Stimulated activated memory B cell treated with anti-CD40 and anti-IgM and Interleukin-4, amounts not matched to agents 10 μg/mL and 1 μg/mL and 100 μg/mL, for 72 hours (primary cell): ENCODE data around the gene HDAC4.

Experiments
- ATAC-seq: fragments of 150-1000 bp; cut with Tn5 transposase; 2 replicates; pipeline ENCODE4 v1.10.0; 2021
- H3K27ac Mint-ChIP-seq: one replicate; pipeline ENCODE4 v1.8.0; 2022; ENCODE audit warnings: mild to moderate bottlenecking, mixed read lengths
- H3K27me3 Mint-ChIP-seq: one replicate; pipeline ENCODE4 v1.8.0; 2022; ENCODE audit warnings: mixed read lengths
- H3K36me3 Mint-ChIP-seq: one replicate; pipeline ENCODE4 v1.8.0; 2022; ENCODE audit warnings: mixed read lengths
- H3K4me1 Mint-ChIP-seq: one replicate; pipeline ENCODE4 v1.8.0; 2022; ENCODE audit warnings: mixed read lengths
- H3K4me3 Mint-ChIP-seq: one replicate; pipeline ENCODE4 v1.8.0; 2022; ENCODE audit warnings: mild to moderate bottlenecking, moderate library complexity, mixed read lengths
- H3K9me3 Mint-ChIP-seq: one replicate; pipeline ENCODE4 v1.8.0; 2022; ENCODE audit warnings: mixed read lengths

HDAC4 gene

GRCh38 chr2:239304533-239305221 lies 96.1 kb downstream of the HDAC4 start:
- no peaks in the 10 kb centered on the region for H3K9me3 Mint-ChIP-seq
- ATAC-seq = no peak
- H3K27ac Mint-ChIP-seq = peak overlapping the region; percentile 34
- no peak overlapping the region for H3K4me3 Mint-ChIP-seq
- peaks cover 50% of the 10 kb centered on the region for H3K4me1 Mint-ChIP-seq
- peaks cover 11% of the 10 kb centered on the region for H3K36me3 Mint-ChIP-seq
- H3K27me3 Mint-ChIP-seq = peaks cover 9% of the 10 kb centered on the region

GRCh38 chr2:239303711-239304532 lies 96.9 kb downstream of the HDAC4 start:
- peaks cover 11% of the 10 kb centered on the region for H3K36me3 Mint-ChIP-seq
- no peaks in the 10 kb centered on the region for H3K9me3 Mint-ChIP-seq
- peak; percentile 63 for ATAC-seq
- peaks cover 9% of the 10 kb centered on the region for H3K27me3 Mint-ChIP-seq
- H3K4me1 Mint-ChIP-seq = peaks cover 50% of the 10 kb centered on the region
- peak overlapping the region; percentile 34 for H3K27ac Mint-ChIP-seq
- H3K4me3 Mint-ChIP-seq = peak overlapping the region; percentile 20

- Mint-ChIP-seq H3K4me1 (peaks cover 57% of the 10 kb centered on the region), H3K4me3 (peak overlapping the region; percentile 20), H3K36me3 (peaks cover 11% of the 10 kb centered on the region), H3K27me3 (peaks cover 9% of the 10 kb centered on the region), H3K9me3 (no peaks in the 10 kb centered on the region), H3K27ac (peak overlapping the region; percentile 34)
- ATAC-seq = peak; percentile 77
Observed at GRCh38 chr2:239302808-239303557, 97.8 kb downstream of the HDAC4 start.

- no peak overlapping the region for H3K4me3 Mint-ChIP-seq
- no peak overlapping the region for H3K27ac Mint-ChIP-seq
- H3K36me3 Mint-ChIP-seq = peaks cover 11% of the 10 kb centered on the region
- peaks cover 9% of the 10 kb centered on the region for H3K27me3 Mint-ChIP-seq
- peaks cover 64% of the 10 kb centered on the region for H3K4me1 Mint-ChIP-seq
- H3K9me3 Mint-ChIP-seq = no peaks in the 10 kb centered on the region
- no peak for ATAC-seq
Observed at GRCh38 chr2:239302083-239302807, 98.6 kb downstream of the HDAC4 start.

GRCh38 chr2:239300871-239301735 lies 99.7 kb downstream of the HDAC4 start:
- H3K4me3 Mint-ChIP-seq = no peak overlapping the region
- H3K4me1 Mint-ChIP-seq = peaks cover 67% of the 10 kb centered on the region

GRCh38 chr2:239300242-239300641 lies 100.6 kb downstream of the HDAC4 start:
- Mint-ChIP-seq H3K4me3 (no peak overlapping the region), H3K27ac (no peak overlapping the region), H3K27me3 (no peaks in the 10 kb centered on the region), H3K4me1 (peaks cover 71% of the 10 kb centered on the region), H3K36me3 (peaks cover 6% of the 10 kb centered on the region), H3K9me3 (no peaks in the 10 kb centered on the region)
- no peak for ATAC-seq

More at GRCh38 chr2:239300871-239301735, 99.7 kb downstream of the HDAC4 start:
- Mint-ChIP-seq H3K27me3 (peaks cover 4% of the 10 kb centered on the region), H3K9me3 (no peaks in the 10 kb centered on the region), H3K36me3 (peaks cover 9% of the 10 kb centered on the region), H3K27ac (no peak overlapping the region)
- ATAC-seq = no peak

GRCh38 chr2:239299218-239299939 lies 101.4 kb downstream of the HDAC4 start:
- no peak overlapping the region for H3K4me3 Mint-ChIP-seq
- peaks cover 68% of the 10 kb centered on the region for H3K4me1 Mint-ChIP-seq
- ATAC-seq = no peak
- no peaks in the 10 kb centered on the region for H3K27me3 Mint-ChIP-seq
- no peak overlapping the region for H3K27ac Mint-ChIP-seq
- H3K36me3 Mint-ChIP-seq = peaks cover 6% of the 10 kb centered on the region
- H3K9me3 Mint-ChIP-seq = no peaks in the 10 kb centered on the region

- Mint-ChIP-seq H3K27me3 (no peaks in the 10 kb centered on the region), H3K9me3 (no peaks in the 10 kb centered on the region), H3K27ac (no peak overlapping the region), H3K4me1 (peaks cover 65% of the 10 kb centered on the region), H3K36me3 (peaks cover 6% of the 10 kb centered on the region), H3K4me3 (no peak overlapping the region)
- ATAC-seq = no peak
Observed at GRCh38 chr2:239298116-239298804, 102.6 kb downstream of the HDAC4 start.

- H3K27ac Mint-ChIP-seq = no peak overlapping the region
- peaks cover 62% of the 10 kb centered on the region for H3K4me1 Mint-ChIP-seq
- no peak overlapping the region for H3K4me3 Mint-ChIP-seq
- H3K27me3 Mint-ChIP-seq = no peaks in the 10 kb centered on the region
- ATAC-seq = no peak
- peaks cover 6% of the 10 kb centered on the region for H3K36me3 Mint-ChIP-seq
- H3K9me3 Mint-ChIP-seq = no peaks in the 10 kb centered on the region
Observed at GRCh38 chr2:239297142-239298004, 103.4 kb downstream of the HDAC4 start.

GRCh38 chr2:239296020-239296932 lies 104.5 kb downstream of the HDAC4 start:
- ATAC-seq = no peak
- Mint-ChIP-seq H3K36me3 (peaks cover 2% of the 10 kb centered on the region), H3K4me3 (no peak overlapping the region), H3K9me3 (no peaks in the 10 kb centered on the region), H3K27me3 (no peaks in the 10 kb centered on the region), H3K4me1 (peaks cover 62% of the 10 kb centered on the region), H3K27ac (peak overlapping the region; percentile 30)

GRCh38 chr2:239295377-239296019 lies 105.3 kb downstream of the HDAC4 start:
- ATAC-seq = no peak
- Mint-ChIP-seq H3K4me3 (no peak overlapping the region), H3K9me3 (no peaks in the 10 kb centered on the region), H3K4me1 (peaks cover 66% of the 10 kb centered on the region), H3K36me3 (no peaks in the 10 kb centered on the region), H3K27ac (peak overlapping the region; percentile 30), H3K27me3 (no peaks in the 10 kb centered on the region)
